GM12878 (cell line): Measurements from ENCODE around the gene FREY1. TPM values are rescaled to one million over a fixed set of nuclear protein-coding genes. Genes with fewer than 3 reads are reported as not detected.

Experiments used
- ATAC-seq: fragments of 200-7000 bp; cut with Tn5 transposase; 3 replicates; pipeline ENCODE4 v1.9.1; 2020; ENCODE audit warnings: mild to moderate bottlenecking, moderate library complexity
- BruUV-seq: library from RNA; stranded (reverse); fragments of 400-500 nt; replicated peaks from 2 replicates; lab custom pipeline; 2021; lab: Mats Ljungman, UMichigan
- CTCF ChIA-PET: fragments of 300-600 bp; sonication (Branson Sonifier 250); formaldehyde crosslinking; extraction: SDS; loops from one replicate; lab custom pipeline; 2021; ENCODE audit warnings: inconsistent platforms; lab: Yijun Ruan, JAX
- POLR2A ChIA-PET: fragments of 350-600 bp; formaldehyde crosslinking; extraction: SDS; loops from one replicate; lab custom pipeline; 2021; ENCODE audit warnings: inconsistent platforms; lab: Charles Lee
- RAD21 ChIA-PET: fragments of 300-600 bp; sonication (Branson Sonifier 250); formaldehyde crosslinking; loops from one replicate; lab custom pipeline; 2023; ENCODE audit warnings: antibody characterized with exemption; ENCODE audit not compliant: unreplicated experiment; lab: Charles Lee
- SMC1A ChIA-PET: fragments of 300-600 bp; sonication (Branson Sonifier 250); formaldehyde crosslinking; loops from one replicate; lab custom pipeline; 2023; ENCODE audit not compliant: unreplicated experiment, uncharacterized antibody; lab: Charles Lee
- DNase-seq: peaks from one replicate; pipeline ENCODE4 v3.0.0-alpha.2; 2011; ENCODE audit warnings: low read depth, low spot score
- FAIRE-seq: peaks from 3 replicates; lab custom pipeline; 2011; peaks lifted over from hg19 to GRCh38; lab: Jason Lieb, UNC
- H2AFZ ChIP-seq: 2 replicates; pipeline ENCODE4 v1.6.0; 2011; ENCODE audit warnings: low read depth, low read length, control low read depth; ENCODE audit not compliant: control insufficient read depth
- H3K27ac ChIP-seq: 2 replicates; pipeline ENCODE4 v1.5.1; 2011; ENCODE audit warnings: control low read depth; ENCODE audit not compliant: control insufficient read depth, insufficient read depth
- H3K27me3 ChIP-seq, 2 experiments: replicated peaks in 1 of 2; 2 replicates each; pipeline versions ENCODE4 v1.6.0 to v1.6.1; 2011; ENCODE audit warnings: low read length in 1 of 2; ENCODE audit not compliant: control insufficient read depth in 2 of 2, insufficient read depth in 2 of 2
- H3K36me3 ChIP-seq, 2 experiments: 2 replicates each; pipeline ENCODE4 v1.5.1; 2011; ENCODE audit warnings: low read length in 1 of 2; ENCODE audit not compliant: control insufficient read depth in 2 of 2, insufficient read depth in 2 of 2
- H3K4me1 ChIP-seq: 2 replicates; pipeline ENCODE4 v1.6.1; 2011; ENCODE audit warnings: mild to moderate bottlenecking, low read length, moderate library complexity, mixed read lengths; ENCODE audit not compliant: control insufficient read depth, insufficient read depth
- H3K4me2 ChIP-seq: 2 replicates; pipeline ENCODE4 v1.6.0; 2011; ENCODE audit warnings: control low read depth; ENCODE audit not compliant: control insufficient read depth, insufficient read depth
- H3K4me3 ChIP-seq: fragments of 200-600 bp; sonication (generic); 2 replicates; pipeline ENCODE4 v1.5.1; 2016
- H3K79me2 ChIP-seq: 2 replicates; pipeline ENCODE4 v1.6.0; 2011; ENCODE audit warnings: low read length; ENCODE audit not compliant: control insufficient read depth, insufficient read depth
- H3K9ac ChIP-seq: 2 replicates; pipeline ENCODE4 v1.8.0; 2011; ENCODE audit warnings: low read length, control low read depth, mixed read lengths; ENCODE audit not compliant: control insufficient read depth, insufficient read depth
- H3K9me3 ChIP-seq: replicated peaks from 3 replicates; pipeline ENCODE4 v1.5.1; 2011; ENCODE audit warnings: mild to moderate bottlenecking, low read length; ENCODE audit not compliant: control insufficient read depth, insufficient read depth
- H4K20me1 ChIP-seq: 2 replicates; pipeline ENCODE4 v1.6.0; 2011; ENCODE audit not compliant: control insufficient read depth, insufficient read depth
- ASH2L ChIP-seq: fragments of 300-600, 200-600 bp; sonication (generic); IDR thresholded peaks from 2 replicates; pipeline ENCODE4 v1.6.1; 2017; ENCODE audit warnings: low read depth, mild to moderate bottlenecking, borderline replicate concordance
- BACH1 ChIP-seq: fragments of 450-650 bp; IDR thresholded peaks from 2 replicates; pipeline ENCODE4 v1.6.1; 2017; ENCODE audit warnings: mild to moderate bottlenecking, borderline replicate concordance
- BMI1 ChIP-seq: fragments of 450-650 bp; IDR thresholded peaks from 2 replicates; pipeline ENCODE4 v1.6.1; 2016; ENCODE audit warnings: mild to moderate bottlenecking, moderate library complexity, borderline replicate concordance
- E4F1 ChIP-seq: fragments of 450-650 bp; IDR thresholded peaks from 2 replicates; pipeline ENCODE4 v1.6.1; 2018; ENCODE audit warnings: borderline replicate concordance, mild to moderate bottlenecking; ENCODE audit not compliant: partially characterized antibody
- GATAD2B ChIP-seq: fragments of 450-650 bp; conservative IDR thresholded peaks from 2 replicates; pipeline ENCODE4 v1.6.1; 2017; ENCODE audit warnings: low read depth, mild to moderate bottlenecking, moderate library complexity
- HDAC2 ChIP-seq: fragments of 200-600 bp; sonication (generic); IDR thresholded peaks from 2 replicates; pipeline ENCODE4 v1.6.1; 2017
- KAT2A ChIP-seq: conservative IDR thresholded peaks from 2 replicates; pipeline ENCODE4 v1.6.1; 2011; ENCODE audit warnings: low read depth, low read length; ENCODE audit not compliant: control insufficient read depth
- KDM1A ChIP-seq: fragments of 200-600 bp; sonication (generic); IDR thresholded peaks from 2 replicates; pipeline ENCODE4 v1.6.1; 2016; ENCODE audit warnings: borderline replicate concordance
- MEF2A ChIP-seq: IDR thresholded peaks from 2 replicates; pipeline ENCODE4 v1.6.1; 2011; ENCODE audit warnings: low read depth, mild to moderate bottlenecking, low read length, moderate library complexity; ENCODE audit not compliant: insufficient read depth
- MXI1 ChIP-seq: fragments of 150-350 bp; IDR thresholded peaks from 2 replicates; pipeline ENCODE4 v1.6.1; 2011; ENCODE audit warnings: low read depth, mild to moderate bottlenecking, inconsistent platforms, low read length, improper control_type of control experiment
- NR2F1 ChIP-seq: fragments of 450-650 bp; conservative IDR thresholded peaks from 2 replicates; pipeline ENCODE4 v1.6.1; 2017; ENCODE audit warnings: mild to moderate bottlenecking
- PAX5 ChIP-seq: IDR thresholded peaks from 2 replicates; pipeline ENCODE4 v1.6.1; 2011; ENCODE audit warnings: low read depth, low read length, borderline replicate concordance
- RAD51 ChIP-seq: fragments of 450-650 bp; IDR thresholded peaks from 2 replicates; pipeline ENCODE4 v1.6.1; 2016; ENCODE audit warnings: moderate library complexity, mild to moderate bottlenecking, inconsistent platforms
- RCOR1 ChIP-seq: conservative IDR thresholded peaks from 2 replicates; pipeline ENCODE4 v1.6.1; 2012; ENCODE audit warnings: low read depth, low read length, improper control_type of control experiment
- REST ChIP-seq: IDR thresholded peaks from 2 replicates; pipeline ENCODE4 v1.6.1; 2012; ENCODE audit warnings: mild to moderate bottlenecking, low read depth, low read length
- RUNX3 ChIP-seq: IDR thresholded peaks from 2 replicates; pipeline ENCODE4 v1.6.1; 2012; ENCODE audit warnings: low read length, inconsistent platforms
- TAF1 ChIP-seq: IDR thresholded peaks from 2 replicates; pipeline ENCODE4 v1.6.1; 2011; ENCODE audit warnings: mild to moderate bottlenecking, low read depth, low read length, borderline replicate concordance
- ZNF384 ChIP-seq: IDR thresholded peaks from 2 replicates; pipeline ENCODE4 v1.6.1; 2012; ENCODE audit warnings: low read depth, mild to moderate bottlenecking, low read length, improper control_type of control experiment, borderline replicate concordance
- WGBS: methylation state at CpG from one replicate; pipeline ENCODE4 v1.1.6; 2016; ENCODE audit warnings: low lambda C conversion rate; ENCODE audit not compliant: insufficient replicate concordance, insufficient coverage; ENCODE audit errors: missing lambda C conversion rate; 5-methylcytosine and 5-hydroxymethylcytosine counted together
- in situ Hi-C: fragments of 300-500 bp; cut with MboI; formaldehyde crosslinking; loops from 9 replicates; pipeline ENCODE4 v1.14.3; 2018; ENCODE audit warnings: mixed read lengths
- intact Hi-C: fragments of 100-400 bp; cut with micrococcal nuclease; formaldehyde crosslinking; loops from one replicate; pipeline ENCODE4 v1.14.2; 2022; ENCODE audit not compliant: unreplicated experiment
- polyA plus RNA-seq, 11 experiments: library from polyadenylated mRNA; depleted of rRNA in 4 of 11; unstranded in 6 of 11; stranded (reverse) in 5 of 11; fragments of >200 nt; fragmentation: Nextera tagmentation in 4 of 11; fragmentation: Illumina TruSeq in 1 of 11; extraction: Ambion mirVana in 4 of 11; extraction: Trizol in 1 of 11; gene quantifications; 1 replicate in 1 of 11; 2 replicates in 10 of 11; pipeline versions ENCODE4 v1.2.1 to v1.2.3, GENCODE V29; 2011 to 2016; ENCODE audit warnings: inconsistent platforms in 2 of 11, missing spikeins in 2 of 11, low read depth in 1 of 11
- total RNA-seq, 4 experiments: library from RNA; depleted of rRNA in 3 of 4; stranded (reverse); fragments of >200 nt in 3 of 4; fragmentation: Illumina TruSeq in 1 of 4; extraction: Trizol in 1 of 4; gene quantifications; 2 replicates each; pipeline versions ENCODE4 v1.2.1 to v1.2.3, GENCODE V29; 2013 to 2021

Gene FREY1
- total and polyA plus RNA-seq, 10 of the 15 experiments (the other 5 are each of a cell fraction or from before 2014, with no cell fraction given), result 0.13 to 1.7 (median 0.39) TPM; not detected in 3

- TF ChIP-seq KAT2A (no peak), BMI1 (no peak), ZNF384 (no peak), ASH2L (no peak), RAD51 (no peak), GATAD2B (no peak)
Observed at GRCh38 chr11:45877221-45877620, 29.9 kb downstream of the FREY1 start (continued).

GRCh38 chr11:45876401-45876800, 30.7 kb downstream of the FREY1 start:
- FAIRE-seq (no peak), ATAC-seq (no peak), DNase-seq (no peak)
- 86% methylated on average over 6 of the region's 6 CpGs for WGBS
- SMC1A ChIA-PET, result interaction anchor here (0.8 to 1.4 kb wide), 5 partner anchors 14 to 130 kb away, joined by 3 to 6 read pairs (median 3); partner anchors contain the start of gene CRY2
- Histone ChIP-seq H3K27me3 (no peaks in the 10 kb centered on the region), H3K4me3 (no peak overlapping the region), H3K27ac (no peak overlapping the region), H2AFZ (no peak overlapping the region), H3K9ac (no peak overlapping the region), H4K20me1 (no peaks in the 10 kb centered on the region), H3K4me2 (no peak overlapping the region), H3K36me3 (peaks cover 4 to 23% of the 10 kb centered on the region in 2 experiments), H3K79me2 (no peaks in the 10 kb centered on the region), H3K4me1 (no peaks in the 10 kb centered on the region), H3K9me3 (no peaks in the 10 kb centered on the region)
- CTCF ChIA-PET, result interaction anchor here (0.5 to 1.6 kb wide), 4 partner anchors 11 to 130 kb away, joined by 3 to 6 read pairs (median 3); no protein-coding TSS in a partner anchor
- RAD21 ChIA-PET, result interaction anchor here (1.2 kb wide), 1 partner anchor 34 kb away, joined by 3 read pairs; no protein-coding TSS in a partner anchor
- in situ Hi-C loops, result no loop called here
- TF ChIP-seq PAX5 (no peak), TAF1 (no peak), REST (no peak), MEF2A (no peak), RUNX3 (no peak), MXI1 (no peak), RCOR1 (no peak), NR2F1 (no peak), BACH1 (no peak), HDAC2 (no peak), RAD51 (no peak), E4F1 (no peak), KDM1A (no peak)
- BruUV-seq, result no TSS peak
- intact Hi-C loops, result no loop called here
- POLR2A ChIA-PET, result interaction anchor here (0.5 kb wide), 1 partner anchor 249 kb away, joined by 3 read pairs; no protein-coding TSS in a partner anchor
